GM12891 (cell line): Measurements from ENCODE around the gene SSU72.
A peak's percentile ranks its signal among the peaks of the same experiment; 100 is the strongest.
"Not testable (repeated sequence)": the region's sequence is repeated elsewhere in the genome, so short reads cannot be mapped to it uniquely, and the experiment has no call there.

Experiments
- DNase-seq: peaks from one replicate; pipeline ENCODE4 v3.0.0; 2011; ENCODE audit warnings: low spot score; ENCODE audit not compliant: insufficient read length
- FAIRE-seq: peaks from 2 replicates; lab custom pipeline; 2011; peaks lifted over from hg19 to GRCh38; lab: Jason Lieb, UNC
- PAX5 ChIP-seq: IDR thresholded peaks from 2 replicates; pipeline ENCODE4 v1.6.1; 2011; ENCODE audit warnings: low read length, moderate library complexity, mild to moderate bottlenecking; ENCODE audit not compliant: insufficient read depth, severe bottlenecking
- POLR2A ChIP-seq: IDR thresholded peaks from 2 replicates; pipeline ENCODE4 v1.6.1; 2011; ENCODE audit warnings: low read depth, low read length, control low read depth
- POLR2AphosphoS5 ChIP-seq: IDR thresholded peaks from 2 replicates; pipeline ENCODE4 v1.6.1; 2011; ENCODE audit warnings: low read depth, low read length, control low read depth
- POU2F2 ChIP-seq: IDR thresholded peaks from 2 replicates; pipeline ENCODE4 v1.6.1; 2011; ENCODE audit warnings: low read depth, mild to moderate bottlenecking, control low read depth, low read length, moderate library complexity
- SPI1 ChIP-seq: IDR thresholded peaks from 2 replicates; pipeline ENCODE4 v1.6.1; 2011; ENCODE audit warnings: low read depth, low read length, control low read depth
- TAF1 ChIP-seq: IDR thresholded peaks from 2 replicates; pipeline ENCODE4 v1.6.1; 2011; ENCODE audit warnings: low read depth, low read length, control low read depth

Gene SSU72

DNA sequence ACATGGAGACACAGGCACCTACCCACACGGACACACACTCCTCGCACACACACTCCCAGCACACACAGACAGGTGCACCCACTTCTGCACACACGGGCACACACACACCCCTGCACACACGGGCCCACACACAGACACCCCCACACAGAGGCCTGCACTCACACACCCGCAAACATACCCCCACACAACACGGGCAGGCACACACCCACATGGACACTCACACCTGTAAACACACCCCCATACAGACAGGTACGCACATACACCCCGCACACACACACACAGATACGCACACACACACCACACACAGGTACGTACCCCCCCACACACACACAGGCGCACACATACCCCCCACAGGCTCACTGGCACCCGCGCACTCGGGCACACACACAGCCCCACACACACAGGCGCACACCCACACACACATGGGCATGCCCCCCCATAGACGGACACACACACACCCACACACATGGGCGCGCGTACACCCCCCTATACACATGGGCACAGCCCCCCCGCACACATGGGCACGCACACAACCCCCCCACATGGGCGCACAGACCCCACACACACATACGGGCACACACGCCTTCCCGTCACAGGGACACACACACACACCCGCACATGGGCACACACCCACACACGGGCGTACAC is 56.6 kb downstream of the SSU72 start:
- TF ChIP-seq POLR2A (no peak), PAX5 (no peak), SPI1 (no peak), POLR2AphosphoS5 (no peak), POU2F2 (no peak), TAF1 (no peak)
- DNase-seq = no peak
- FAIRE-seq = no peak

GRCh38 chr1:1516923-1517322 is 57.7 kb downstream of the SSU72 start:
- not testable (repeated sequence) for FAIRE-seq, DNase-seq

- not testable (repeated sequence) for FAIRE-seq, DNase-seq
Observed at GRCh38 chr1:1514376-1514775, 60.3 kb downstream of the SSU72 start.

- not testable (repeated sequence) for FAIRE-seq, DNase-seq
Observed at GRCh38 chr1:1513675-1514074, 61.0 kb downstream of the SSU72 start.

DNA sequence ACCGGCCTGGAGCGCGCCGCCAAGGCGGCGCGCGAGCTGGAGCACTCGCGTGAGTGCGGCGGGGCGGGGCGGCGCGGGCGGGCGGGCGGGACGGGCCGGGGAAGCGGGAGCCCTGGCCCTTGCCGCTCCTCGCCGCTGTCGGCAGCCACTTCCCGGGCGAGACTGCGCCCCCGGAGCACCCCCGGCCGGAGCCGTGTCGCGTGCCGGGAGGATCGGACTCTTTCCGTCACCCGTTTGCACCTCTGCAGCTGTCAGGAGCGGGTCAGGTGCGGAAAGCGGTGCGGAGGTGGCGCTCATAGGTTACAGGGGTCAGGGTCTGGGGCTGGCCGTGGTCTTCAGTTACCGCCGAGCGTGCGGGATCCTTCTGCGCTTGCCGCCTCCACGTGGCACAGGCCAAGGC is 62.2 kb downstream of the SSU72 start:
- FAIRE-seq, DNase-seq: not testable (repeated sequence)

DNA sequence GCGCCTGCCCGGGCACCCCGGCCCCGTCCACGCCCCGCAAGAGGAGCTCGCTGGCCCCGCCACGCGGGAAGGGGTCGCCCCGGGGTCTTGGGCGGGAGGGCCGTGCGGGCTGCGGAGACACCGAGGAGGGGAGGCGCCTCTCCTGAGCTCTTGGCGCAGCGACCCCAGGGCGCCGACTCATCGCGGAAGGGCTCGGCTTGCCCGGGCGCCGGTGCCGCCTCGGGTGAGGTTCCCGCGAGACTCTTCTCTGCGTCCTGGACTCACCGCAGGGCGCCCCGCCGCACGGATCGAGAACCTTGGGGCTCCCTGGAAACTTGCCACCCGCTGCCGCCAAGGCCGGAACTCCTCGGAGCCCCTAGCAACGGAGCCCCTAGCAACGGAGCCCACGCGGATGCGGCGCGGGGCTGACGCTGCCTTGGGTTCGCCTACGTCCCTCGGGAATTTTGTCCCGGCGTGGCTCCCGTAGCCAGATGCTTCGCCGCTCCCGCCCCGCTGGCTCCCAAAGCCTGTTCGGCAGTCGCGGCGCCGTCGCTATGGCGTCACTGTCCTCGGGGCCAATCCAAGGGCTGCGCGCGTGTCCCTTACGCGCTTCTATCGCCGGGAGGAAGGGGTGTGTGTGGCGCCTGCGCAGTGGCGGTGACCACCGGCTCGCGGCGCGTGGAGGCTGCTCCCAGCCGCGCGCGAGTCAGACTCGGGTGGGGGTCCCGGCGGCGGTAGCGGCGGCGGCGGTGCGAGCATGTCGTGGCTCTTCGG is 63.0 kb downstream of the SSU72 start, which contains the start of gene ATAD3A:
Gene ATAD3A (plus strand): TSS at position 630 of the 753 bp plus-strand sequence. CDS start 107 bp downstream, at position 737.
- no peak for TF ChIP-seq SPI1
- TF ChIP-seq POLR2A = peak; percentile 55
- peak; percentile 39; the same call in 1 of the 2 replicates for TF ChIP-seq POU2F2
- TF ChIP-seq POLR2AphosphoS5 = peak; percentile 70; the same call in 1 of the 2 replicates
- TF ChIP-seq TAF1 = 0 out of 2 replicates have a peak, but pooled peaks have one; percentile 57
- TF ChIP-seq PAX5 = no peak
- peak; percentile 99 for DNase-seq
- peak; percentile 99 for FAIRE-seq

- peak; percentile 43 for FAIRE-seq
- TF ChIP-seq PAX5 = no peak
- TF ChIP-seq POLR2A = no peak
- TF ChIP-seq TAF1 = no peak
- TF ChIP-seq POLR2AphosphoS5 = no peak
- TF ChIP-seq POU2F2 = no peak
- no peak for TF ChIP-seq SPI1
Observed at GRCh38 chr1:1510912-1511532, 63.6 kb downstream of the SSU72 start.

DNA sequence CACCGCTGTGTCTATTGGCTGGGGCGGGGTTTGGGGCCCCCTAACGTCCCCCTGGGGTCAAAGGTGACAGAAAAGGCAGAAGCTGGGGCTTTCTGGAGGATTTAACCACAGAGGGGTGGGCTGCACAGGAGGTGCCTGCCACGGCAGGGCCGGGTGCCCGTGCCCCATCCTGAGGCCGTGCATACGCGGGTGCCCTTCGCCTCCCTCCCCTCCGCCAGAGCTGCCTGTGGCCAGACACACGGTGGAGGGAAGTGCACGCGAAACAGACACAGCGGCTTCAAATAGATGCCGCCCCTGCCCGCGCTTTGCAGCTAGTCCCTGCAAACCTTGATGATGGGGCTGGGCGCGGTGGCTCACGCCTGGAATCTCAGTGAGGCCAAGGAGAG is 65.2 kb downstream of the SSU72 start:
- DNase-seq, FAIRE-seq: not testable (repeated sequence)

More at GRCh38 chr1:1510912-1511532, 63.6 kb downstream of the SSU72 start:
- no peak for DNase-seq

GRCh38 chr1:1508775-1509464 is 65.7 kb downstream of the SSU72 start:
- FAIRE-seq, DNase-seq: not testable (repeated sequence)

- no peak for DNase-seq
- no peak for FAIRE-seq
- TF ChIP-seq TAF1 (no peak), POLR2AphosphoS5 (no peak), POU2F2 (no peak), SPI1 (no peak), POLR2A (no peak), PAX5 (no peak)
Observed at GRCh38 chr1:1507305-1507704, 67.4 kb downstream of the SSU72 start.

DNA sequence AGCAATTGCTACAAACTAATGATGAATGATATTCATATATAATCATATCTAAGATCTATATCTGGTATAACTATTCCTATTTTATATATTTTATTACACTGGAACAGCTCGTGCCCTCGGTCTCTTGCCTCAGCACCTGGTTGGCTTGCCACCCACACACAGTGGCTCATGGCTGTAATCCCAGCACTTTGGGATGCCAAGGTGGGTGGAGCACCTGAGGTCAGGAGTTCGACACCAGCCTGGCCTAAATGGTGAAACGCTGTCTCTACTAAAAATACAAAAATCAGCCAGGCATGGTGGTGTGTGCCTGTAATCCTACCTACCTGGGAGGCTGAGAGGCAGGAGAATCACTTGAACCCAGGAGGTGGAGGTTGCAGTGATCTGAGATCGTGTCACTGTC is 68.9 kb downstream of the SSU72 start:
- FAIRE-seq = not testable (repeated sequence)

GRCh38 chr1:1505366-1505798 is 69.3 kb downstream of the SSU72 start:
- peak; percentile 96 for FAIRE-seq
- not testable (repeated sequence) for DNase-seq

More for the DNA sequence above, 68.9 kb downstream of the SSU72 start:
- DNase-seq = not testable (repeated sequence)

DNA sequence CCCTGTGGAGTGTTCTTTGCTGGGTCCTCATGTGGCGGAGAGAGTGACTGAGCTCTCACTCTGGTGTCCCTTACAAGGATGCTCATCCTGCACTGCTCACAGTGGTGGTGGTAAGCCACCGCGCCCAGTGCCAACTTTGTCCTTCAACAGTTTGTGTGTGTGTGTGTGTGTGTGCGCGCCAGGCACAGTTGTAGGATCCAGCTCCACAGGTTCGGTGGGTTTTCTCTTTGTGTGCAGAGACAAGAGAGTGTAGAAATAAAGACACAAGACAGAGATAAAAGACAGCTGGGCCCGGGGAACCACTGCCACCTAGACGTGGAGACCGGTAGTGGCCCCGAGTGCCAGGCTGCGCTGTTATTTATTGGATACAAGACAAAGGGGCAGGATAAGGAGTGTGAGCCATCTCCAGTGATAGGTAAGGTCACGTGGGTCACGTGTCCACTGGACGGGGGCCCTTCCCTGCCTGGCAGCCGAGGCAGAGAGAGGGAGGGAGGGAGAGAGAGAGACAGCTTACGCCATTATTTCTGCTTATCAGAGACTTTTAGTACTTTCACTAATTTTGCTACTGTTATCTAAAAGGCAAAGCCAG is 69.8 kb downstream of the SSU72 start:
- peak; percentile 76 for FAIRE-seq
- DNase-seq = not testable (repeated sequence)

GRCh38 chr1:1495461-1495975 is 79.1 kb downstream of the SSU72 start:
- FAIRE-seq, DNase-seq: not testable (repeated sequence)

DNA sequence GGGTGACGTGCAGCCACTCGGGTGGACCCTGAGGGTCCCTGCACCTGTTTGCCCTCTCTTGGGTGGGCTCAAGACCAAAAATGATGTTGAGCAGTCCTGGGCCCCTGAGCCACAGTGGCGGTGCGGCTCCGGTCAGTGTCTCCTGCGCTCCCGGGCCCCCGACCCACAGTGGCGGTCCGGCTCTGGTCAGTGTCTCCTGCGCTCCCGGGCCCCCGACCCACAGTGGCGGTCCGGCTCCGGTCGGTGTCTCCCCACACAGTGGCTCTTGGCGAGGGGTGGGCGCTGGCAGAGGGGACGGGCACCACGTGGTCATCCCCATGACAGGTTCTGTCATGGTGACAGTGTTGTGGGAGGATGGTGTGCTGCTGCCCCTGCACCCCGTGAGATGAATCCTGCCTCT is 80.4 kb downstream of the SSU72 start:
- not testable (repeated sequence) for DNase-seq, FAIRE-seq
